Measurements from ENCODE around the gene GUCA1A.

DNA sequence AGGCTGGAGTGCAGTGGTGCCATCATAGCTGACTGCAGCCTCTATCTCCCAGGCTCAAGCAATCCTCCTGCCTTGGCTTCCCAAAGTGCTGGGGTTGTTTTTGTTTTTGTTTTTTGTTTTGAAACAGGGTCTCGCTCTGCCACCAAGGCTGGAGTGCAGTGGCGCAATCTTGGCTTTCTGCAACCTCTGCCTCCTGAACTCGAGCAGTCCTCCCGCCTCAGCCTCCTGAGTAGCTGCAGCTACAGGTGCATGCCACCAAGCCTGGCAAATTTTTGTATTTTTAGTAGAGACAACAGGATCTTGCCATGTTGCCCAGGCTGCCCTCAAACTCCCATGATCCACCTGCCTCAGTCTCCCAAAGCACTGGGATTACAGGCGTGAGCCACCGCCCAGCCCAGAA lies 35.0 kb upstream of the GUCA1A start:
- TF ChIP-seq, protein P1, sequence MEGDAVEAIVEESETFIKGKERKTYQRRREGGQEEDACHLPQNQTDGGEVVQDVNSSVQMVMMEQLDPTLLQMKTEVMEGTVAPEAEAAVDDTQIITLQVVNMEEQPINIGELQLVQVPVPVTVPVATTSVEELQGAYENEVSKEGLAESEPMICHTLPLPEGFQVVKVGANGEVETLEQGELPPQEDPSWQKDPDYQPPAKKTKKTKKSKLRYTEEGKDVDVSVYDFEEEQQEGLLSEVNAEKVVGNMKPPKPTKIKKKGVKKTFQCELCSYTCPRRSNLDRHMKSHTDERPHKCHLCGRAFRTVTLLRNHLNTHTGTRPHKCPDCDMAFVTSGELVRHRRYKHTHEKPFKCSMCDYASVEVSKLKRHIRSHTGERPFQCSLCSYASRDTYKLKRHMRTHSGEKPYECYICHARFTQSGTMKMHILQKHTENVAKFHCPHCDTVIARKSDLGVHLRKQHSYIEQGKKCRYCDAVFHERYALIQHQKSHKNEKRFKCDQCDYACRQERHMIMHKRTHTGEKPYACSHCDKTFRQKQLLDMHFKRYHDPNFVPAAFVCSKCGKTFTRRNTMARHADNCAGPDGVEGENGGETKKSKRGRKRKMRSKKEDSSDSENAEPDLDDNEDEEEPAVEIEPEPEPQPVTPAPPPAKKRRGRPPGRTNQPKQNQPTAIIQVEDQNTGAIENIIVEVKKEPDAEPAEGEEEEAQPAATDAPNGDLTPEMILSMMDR (conservative IDR thresholded peaks at IDR 0.05; ENCODE audit: low read length), result no peak
- TF ChIP-seq EZH2phosphoT487 (IDR thresholded peaks at IDR 0.05; ENCODE audit: borderline replicate concordance), result no peak
